VCaP (cell line): ENCODE measurements around the gene OR1J1.

Experiments
- H3K27ac ChIP-seq: fragments of 450-650 bp; 2 replicates; pipeline ENCODE4 v1.5.1; 2017
- TF ChIP-seq, protein P1 (sequence below): fragments of 450-650 bp; conservative IDR thresholded peaks from 2 replicates; pipeline ENCODE4 v1.5.1; 2017; ENCODE audit warnings: mild to moderate bottlenecking, moderate library complexity

OR1J1 gene

GRCh38 chr9:122445155-122445749 is 32.5 kb downstream of the OR1J1 start:
- H3K27ac ChIP-seq, result no peak overlapping the region
- TF ChIP-seq, protein P1, sequence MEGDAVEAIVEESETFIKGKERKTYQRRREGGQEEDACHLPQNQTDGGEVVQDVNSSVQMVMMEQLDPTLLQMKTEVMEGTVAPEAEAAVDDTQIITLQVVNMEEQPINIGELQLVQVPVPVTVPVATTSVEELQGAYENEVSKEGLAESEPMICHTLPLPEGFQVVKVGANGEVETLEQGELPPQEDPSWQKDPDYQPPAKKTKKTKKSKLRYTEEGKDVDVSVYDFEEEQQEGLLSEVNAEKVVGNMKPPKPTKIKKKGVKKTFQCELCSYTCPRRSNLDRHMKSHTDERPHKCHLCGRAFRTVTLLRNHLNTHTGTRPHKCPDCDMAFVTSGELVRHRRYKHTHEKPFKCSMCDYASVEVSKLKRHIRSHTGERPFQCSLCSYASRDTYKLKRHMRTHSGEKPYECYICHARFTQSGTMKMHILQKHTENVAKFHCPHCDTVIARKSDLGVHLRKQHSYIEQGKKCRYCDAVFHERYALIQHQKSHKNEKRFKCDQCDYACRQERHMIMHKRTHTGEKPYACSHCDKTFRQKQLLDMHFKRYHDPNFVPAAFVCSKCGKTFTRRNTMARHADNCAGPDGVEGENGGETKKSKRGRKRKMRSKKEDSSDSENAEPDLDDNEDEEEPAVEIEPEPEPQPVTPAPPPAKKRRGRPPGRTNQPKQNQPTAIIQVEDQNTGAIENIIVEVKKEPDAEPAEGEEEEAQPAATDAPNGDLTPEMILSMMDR, result no peak

- H3K27ac ChIP-seq, result no peak overlapping the region
- TF ChIP-seq, protein P1, result no peak
Observed at GRCh38 chr9:122444041-122444733, 33.5 kb downstream of the OR1J1 start.

GRCh38 chr9:122442568-122442967 is 35.2 kb downstream of the OR1J1 start:
- TF ChIP-seq, protein P1, result no peak

More at GRCh38 chr9:122442568-122442967, 35.2 kb downstream of the OR1J1 start:
- H3K27ac ChIP-seq, result no peak overlapping the region
